Measurements from ENCODE around the gene DIS3L2.

DNA sequence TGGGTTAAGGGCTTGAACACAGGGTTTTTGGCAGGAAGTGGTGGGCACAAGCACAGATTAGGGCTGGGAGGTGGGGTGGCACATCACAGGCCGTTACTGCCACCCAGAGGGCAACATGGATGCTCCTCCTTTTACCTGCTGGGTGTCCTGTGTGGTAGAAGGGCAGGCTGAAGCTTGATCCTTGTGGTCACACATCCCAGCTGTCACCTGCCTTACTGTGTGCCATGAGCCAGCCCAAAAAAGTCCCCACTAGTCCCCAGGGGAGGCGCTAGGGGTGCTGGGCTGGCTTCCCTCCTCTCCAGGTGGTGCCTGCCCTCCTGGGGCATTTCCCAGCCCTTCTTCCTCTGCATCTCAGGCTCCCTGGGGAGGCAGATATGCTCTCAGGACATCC is 366.5 kb downstream of the DIS3L2 start:
- TF ChIP-seq IRF2 (CRISPR knock-in tag; IDR thresholded peaks at IDR 0.05; ENCODE audit: borderline replicate concordance, low read depth), result no peak
- TF ChIP-seq, protein P1, sequence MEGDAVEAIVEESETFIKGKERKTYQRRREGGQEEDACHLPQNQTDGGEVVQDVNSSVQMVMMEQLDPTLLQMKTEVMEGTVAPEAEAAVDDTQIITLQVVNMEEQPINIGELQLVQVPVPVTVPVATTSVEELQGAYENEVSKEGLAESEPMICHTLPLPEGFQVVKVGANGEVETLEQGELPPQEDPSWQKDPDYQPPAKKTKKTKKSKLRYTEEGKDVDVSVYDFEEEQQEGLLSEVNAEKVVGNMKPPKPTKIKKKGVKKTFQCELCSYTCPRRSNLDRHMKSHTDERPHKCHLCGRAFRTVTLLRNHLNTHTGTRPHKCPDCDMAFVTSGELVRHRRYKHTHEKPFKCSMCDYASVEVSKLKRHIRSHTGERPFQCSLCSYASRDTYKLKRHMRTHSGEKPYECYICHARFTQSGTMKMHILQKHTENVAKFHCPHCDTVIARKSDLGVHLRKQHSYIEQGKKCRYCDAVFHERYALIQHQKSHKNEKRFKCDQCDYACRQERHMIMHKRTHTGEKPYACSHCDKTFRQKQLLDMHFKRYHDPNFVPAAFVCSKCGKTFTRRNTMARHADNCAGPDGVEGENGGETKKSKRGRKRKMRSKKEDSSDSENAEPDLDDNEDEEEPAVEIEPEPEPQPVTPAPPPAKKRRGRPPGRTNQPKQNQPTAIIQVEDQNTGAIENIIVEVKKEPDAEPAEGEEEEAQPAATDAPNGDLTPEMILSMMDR (IDR thresholded peaks at IDR 0.05), result no peak
- TF ChIP-seq SP1 (CRISPR knock-in tag; conservative IDR thresholded peaks at IDR 0.05), result no peak
- TF ChIP-seq E2F5 (CRISPR knock-in tag; IDR thresholded peaks at IDR 0.05), result no peak
- no peak for TF ChIP-seq MAX (CRISPR knock-in tag; IDR thresholded peaks at IDR 0.05)
- TF ChIP-seq STAT6 (CRISPR knock-in tag; conservative IDR thresholded peaks at IDR 0.05; ENCODE audit: low read depth), result no peak
- no peak for TF ChIP-seq FOXK1 (CRISPR knock-in tag; IDR thresholded peaks at IDR 0.05)
- no peak for TF ChIP-seq E2F4 (CRISPR knock-in tag; IDR thresholded peaks at IDR 0.05; ENCODE audit: borderline replicate concordance, low read depth)
- TF ChIP-seq TCF7 (CRISPR knock-in tag; IDR thresholded peaks at IDR 0.05; ENCODE audit: low read depth), result no peak
- TF ChIP-seq, protein P2, sequence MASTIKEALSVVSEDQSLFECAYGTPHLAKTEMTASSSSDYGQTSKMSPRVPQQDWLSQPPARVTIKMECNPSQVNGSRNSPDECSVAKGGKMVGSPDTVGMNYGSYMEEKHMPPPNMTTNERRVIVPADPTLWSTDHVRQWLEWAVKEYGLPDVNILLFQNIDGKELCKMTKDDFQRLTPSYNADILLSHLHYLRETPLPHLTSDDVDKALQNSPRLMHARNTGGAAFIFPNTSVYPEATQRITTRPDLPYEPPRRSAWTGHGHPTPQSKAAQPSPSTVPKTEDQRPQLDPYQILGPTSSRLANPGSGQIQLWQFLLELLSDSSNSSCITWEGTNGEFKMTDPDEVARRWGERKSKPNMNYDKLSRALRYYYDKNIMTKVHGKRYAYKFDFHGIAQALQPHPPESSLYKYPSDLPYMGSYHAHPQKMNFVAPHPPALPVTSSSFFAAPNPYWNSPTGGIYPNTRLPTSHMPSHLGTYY (CRISPR knock-in tag; IDR thresholded peaks at IDR 0.05), result no peak

Measured in WTC11 (cell line).